ENCODE measurements around the gene LAMA4.
A peak's percentile ranks its signal among the peaks of the same experiment; 100 is the strongest.

LAMA4 gene, protein sequence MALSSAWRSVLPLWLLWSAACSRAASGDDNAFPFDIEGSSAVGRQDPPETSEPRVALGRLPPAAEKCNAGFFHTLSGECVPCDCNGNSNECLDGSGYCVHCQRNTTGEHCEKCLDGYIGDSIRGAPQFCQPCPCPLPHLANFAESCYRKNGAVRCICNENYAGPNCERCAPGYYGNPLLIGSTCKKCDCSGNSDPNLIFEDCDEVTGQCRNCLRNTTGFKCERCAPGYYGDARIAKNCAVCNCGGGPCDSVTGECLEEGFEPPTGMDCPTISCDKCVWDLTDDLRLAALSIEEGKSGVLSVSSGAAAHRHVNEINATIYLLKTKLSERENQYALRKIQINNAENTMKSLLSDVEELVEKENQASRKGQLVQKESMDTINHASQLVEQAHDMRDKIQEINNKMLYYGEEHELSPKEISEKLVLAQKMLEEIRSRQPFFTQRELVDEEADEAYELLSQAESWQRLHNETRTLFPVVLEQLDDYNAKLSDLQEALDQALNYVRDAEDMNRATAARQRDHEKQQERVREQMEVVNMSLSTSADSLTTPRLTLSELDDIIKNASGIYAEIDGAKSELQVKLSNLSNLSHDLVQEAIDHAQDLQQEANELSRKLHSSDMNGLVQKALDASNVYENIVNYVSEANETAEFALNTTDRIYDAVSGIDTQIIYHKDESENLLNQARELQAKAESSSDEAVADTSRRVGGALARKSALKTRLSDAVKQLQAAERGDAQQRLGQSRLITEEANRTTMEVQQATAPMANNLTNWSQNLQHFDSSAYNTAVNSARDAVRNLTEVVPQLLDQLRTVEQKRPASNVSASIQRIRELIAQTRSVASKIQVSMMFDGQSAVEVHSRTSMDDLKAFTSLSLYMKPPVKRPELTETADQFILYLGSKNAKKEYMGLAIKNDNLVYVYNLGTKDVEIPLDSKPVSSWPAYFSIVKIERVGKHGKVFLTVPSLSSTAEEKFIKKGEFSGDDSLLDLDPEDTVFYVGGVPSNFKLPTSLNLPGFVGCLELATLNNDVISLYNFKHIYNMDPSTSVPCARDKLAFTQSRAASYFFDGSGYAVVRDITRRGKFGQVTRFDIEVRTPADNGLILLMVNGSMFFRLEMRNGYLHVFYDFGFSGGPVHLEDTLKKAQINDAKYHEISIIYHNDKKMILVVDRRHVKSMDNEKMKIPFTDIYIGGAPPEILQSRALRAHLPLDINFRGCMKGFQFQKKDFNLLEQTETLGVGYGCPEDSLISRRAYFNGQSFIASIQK (N-terminal part only)

DNA sequence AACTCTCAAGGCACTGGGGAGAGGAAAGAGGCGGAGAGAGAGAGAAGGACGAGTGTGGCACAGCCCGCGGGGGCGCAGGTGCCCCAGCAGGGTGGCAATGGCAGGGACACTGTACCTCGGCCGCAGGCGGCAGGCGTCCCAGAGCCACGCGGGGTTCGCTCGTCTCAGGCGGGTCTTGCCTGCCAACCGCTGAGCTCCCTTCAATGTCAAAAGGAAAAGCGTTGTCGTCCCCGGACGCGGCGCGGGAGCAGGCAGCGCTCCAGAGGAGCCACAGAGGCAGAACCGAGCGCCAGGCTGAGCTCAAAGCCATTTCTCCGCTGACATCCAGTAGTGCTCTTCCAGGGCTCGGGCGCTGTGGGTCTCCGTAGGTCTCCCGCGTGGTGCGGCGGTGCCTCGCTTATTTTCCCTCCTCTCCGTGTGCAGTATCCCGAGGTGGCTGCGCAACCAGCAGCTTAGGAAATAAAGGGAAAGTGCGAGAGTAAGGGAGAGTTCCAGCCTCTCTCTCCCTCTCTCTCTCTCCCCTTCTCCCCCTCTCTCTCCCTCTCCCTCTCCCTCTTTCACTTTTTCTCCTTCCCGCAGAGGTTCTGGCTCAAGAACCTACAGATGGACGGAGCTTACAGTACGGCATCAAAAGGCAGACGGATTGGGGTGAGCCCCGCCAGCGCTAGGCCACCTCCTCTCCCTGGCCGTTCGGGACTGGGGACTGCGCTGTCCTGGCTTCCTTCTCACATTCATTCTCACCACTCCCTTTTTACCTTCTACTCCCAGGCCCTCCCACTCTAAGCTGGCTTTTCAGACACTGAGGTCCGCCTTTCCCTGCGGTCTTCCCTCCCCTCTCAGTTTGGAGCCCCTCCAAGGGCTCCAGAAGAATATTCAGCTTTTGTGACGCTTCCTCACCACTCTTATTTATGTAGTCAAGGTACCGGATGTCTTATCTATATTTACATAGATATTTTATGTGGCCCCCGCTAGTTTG lies at the start of gene LAMA4:
LAMA4 (minus strand) TSS at position 727 of the 976 bp plus-strand sequence; CDS start at position 310, 417 bp downstream.
- DNase-seq (ENCODE audit: low read depth in 2 of 2) = no peak

DNA sequence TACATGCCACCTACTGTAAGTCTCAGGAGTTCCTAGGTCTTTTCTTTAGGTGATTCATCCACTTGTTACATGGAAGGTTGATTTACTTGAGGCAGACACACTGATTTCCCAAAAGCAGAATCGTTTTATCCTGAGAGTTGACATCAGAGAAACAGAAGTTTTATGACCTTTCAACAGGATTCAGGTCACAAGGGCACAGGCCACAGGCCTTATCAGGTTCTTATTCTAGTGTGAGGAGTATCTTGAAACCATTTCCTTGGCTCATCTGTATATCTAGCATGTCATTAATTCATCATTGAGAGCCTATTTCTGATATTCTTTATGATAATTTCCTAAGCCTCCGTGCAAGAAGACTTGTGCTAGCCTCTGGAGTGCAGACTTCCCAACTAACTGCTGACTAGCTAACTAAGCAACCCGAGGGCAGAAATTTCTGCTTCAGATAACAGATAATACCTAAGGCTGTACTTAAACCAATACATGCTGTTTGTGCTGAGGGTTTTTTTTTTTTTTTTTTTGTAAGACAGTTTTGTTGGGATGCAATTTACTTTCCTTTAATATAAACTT lies 47.9 kb upstream of the LAMA4 start:
- no peak for DNase-seq (ENCODE audit: low read depth in 2 of 2)

DNA sequence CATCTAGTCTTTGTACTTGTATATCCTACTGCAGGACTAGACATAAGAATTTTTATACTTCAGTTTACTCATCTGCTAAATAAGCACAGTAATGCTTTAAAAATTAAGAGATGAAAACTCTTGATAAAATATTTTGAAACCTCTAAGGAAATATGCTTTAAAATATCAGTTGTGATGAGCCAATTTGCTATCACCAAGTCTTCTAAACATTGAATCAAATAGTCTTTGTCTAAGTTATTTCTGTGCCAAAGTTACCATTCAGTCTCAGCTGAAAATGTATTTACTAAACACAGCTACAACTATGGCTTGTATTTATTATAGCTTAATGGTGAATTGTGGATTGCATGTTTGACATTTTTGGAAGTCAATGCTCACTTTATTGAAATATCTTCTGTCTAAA lies 46.5 kb upstream of the LAMA4 start:
- no peak for DNase-seq (ENCODE audit: low read depth in 2 of 2)

DNA sequence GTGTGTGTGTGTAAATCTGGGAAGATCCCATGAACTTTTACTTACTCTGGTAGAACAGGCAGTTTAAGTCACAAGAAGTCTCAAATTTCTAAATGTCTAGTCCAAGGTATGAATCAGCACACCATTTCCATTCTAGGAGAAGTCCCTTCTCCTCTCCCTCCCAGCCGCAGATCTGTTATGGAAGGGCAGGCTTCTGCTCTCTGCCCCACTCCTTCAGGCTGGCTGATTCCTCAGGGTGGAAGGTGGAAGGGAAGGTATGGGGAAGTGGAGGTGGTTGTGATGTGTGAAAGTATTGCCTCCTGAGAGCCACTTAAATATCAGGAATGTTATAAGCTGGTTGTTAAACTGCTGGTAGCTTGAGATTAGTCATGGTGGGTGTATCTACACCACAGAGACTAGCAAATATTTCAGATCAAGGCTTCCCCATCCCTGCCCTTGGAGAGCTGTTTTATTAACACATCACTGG lies 44.5 kb upstream of the LAMA4 start:
- DNase-seq (ENCODE audit: low read depth in 2 of 2) = no peak

DNA sequence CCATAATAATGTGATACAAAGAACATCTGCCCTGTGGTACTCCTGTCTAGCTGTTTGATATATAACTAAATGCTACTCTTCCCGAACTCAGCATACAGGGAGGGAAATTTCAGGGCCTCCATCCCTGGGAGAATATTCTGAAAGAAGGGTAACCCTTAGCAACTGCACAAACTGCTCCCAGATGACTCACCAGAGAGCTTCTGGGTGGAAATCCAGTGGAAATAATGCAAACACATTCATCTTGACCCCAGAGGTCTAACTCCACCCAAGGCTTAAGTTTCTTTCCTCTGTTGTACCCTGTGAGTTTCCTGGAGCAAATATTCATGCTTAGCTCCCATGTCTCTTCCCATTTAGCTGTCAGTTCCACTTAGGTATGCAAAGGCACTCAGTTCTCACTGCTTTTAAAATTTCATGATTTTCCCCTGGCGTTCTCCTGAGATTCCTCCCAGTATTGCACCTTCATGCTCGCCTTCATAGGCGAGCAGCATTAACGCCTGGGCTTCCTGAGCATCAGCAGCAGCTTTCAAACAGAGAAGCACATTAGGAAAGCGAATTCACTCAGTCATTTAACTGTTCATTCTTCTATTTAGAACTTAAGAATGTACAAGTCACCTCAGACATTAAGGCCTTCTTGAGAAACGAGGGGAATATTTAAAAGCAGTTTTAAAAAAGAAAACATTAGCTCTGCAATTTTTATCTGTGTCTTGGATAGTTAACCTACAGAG lies 43.8 kb upstream of the LAMA4 start:
- no peak for DNase-seq (ENCODE audit: low read depth in 2 of 2)

DNA sequence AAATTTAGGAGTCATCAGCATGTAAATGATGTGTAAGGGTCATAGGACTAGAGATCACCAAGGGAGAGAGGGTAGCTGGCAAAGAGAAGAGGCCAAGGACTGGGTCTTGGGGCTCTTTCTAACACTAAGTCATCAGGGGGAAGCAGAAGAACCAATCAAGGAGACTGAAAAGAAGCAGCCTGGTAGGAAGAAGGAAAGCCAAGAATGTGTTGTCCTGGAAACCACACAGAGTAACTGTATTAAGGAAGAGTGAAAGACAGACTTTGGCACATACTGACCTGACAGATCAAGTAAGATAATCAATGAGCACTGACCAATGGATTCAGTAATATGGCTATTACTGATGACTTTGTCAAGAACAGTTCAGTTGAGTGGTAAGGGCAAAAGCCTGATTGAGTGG lies 42.3 kb upstream of the LAMA4 start:
- DNase-seq (ENCODE audit: low read depth in 2 of 2) = no peak

DNA sequence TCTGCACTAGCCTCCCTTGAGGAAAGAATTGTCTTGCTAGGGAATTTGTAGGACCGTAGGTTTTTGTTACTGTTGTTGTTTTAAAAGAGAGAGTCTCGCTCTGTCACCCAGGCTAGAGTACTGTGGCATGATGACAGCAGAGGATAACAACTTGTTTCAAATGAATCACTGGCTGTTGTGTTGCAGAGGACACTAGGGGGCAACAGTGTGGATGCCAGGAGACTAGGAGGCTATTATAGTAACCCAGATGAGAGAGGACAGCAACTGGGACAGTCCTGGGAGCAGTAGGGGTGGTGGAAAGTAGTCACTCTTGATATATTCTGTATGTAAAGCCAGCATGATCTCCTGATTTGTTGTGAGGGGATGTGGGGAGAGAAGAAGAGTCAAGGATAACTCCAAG lies 41.8 kb upstream of the LAMA4 start:
- DNase-seq (ENCODE audit: low read depth in 2 of 2) = no peak

DNA sequence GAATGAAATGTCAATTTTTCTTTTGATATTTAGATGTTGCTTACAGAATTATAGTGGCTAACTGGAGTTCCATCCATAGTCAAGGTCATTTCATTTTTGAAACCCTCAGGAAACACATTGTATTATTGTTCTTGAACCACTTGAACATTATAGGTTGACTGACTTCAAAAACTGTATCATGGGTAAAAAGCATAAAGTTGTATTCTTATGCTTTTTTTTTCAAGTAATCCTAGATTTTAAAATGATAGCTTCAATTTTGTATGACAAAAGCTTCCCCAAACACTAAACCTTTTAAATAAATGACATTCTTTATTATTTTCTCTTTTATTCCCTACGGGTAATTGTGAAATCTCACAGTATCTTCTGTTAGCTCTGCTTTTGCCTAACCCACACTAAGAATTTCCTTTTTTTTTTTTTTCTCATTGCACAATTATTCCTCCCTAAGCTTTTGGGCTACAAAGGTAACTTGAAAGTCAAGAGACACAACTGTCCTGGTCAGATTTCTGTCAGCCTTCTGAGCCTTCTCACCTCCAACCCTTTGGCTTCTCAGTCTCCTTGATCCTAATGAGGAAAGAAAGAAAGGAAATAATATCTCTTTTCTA lies 36.9 kb upstream of the LAMA4 start:
- no peak for DNase-seq (ENCODE audit: low read depth in 2 of 2)

DNA sequence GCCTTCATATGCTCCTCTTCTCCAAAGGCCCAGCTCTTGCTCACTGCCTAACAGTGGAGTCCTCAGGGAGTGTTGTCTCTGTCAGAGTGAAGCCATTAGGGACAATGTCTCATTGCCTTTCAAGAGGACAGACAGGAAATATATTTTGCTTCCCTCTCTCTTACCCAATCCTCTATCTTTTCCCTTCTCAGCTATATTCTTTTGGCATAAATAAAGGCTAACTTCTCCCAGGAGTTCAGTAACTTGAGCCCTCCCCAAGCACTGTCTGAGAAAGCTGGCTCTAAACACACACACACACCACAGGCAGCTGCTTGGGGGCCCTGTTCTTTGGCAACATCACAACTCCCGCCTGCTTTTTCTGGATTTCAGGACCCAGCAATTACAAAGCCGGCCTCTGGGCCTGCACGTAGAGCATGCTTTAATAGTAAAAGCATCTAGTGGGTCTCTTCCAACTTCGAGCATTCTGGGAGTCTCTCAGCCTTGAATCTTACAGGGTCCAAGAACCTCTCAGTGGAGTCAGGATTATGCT lies 34.7 kb upstream of the LAMA4 start:
- DNase-seq (ENCODE audit: low read depth in 2 of 2) = no peak

DNA sequence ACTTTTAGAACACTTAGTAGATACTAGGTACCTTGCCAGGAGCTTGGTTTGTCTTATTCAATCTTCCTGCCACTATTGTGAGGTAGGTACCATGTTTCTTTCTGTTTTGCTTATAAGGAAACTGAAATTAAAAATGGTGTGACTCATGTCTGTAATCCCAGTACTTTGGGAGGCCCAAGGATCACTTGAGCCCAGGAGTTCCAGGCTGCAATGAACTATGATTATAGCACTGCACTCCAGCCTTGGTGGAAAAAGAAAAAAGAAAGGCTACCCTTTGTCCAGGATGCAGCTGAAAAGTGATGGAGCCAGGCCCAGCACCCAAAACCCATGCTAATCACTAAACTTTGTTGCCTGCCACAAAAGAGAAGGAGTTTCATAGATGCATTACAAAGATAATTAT lies 34.1 kb upstream of the LAMA4 start:
- DNase-seq (ENCODE audit: low read depth in 2 of 2) = no peak

DNA sequence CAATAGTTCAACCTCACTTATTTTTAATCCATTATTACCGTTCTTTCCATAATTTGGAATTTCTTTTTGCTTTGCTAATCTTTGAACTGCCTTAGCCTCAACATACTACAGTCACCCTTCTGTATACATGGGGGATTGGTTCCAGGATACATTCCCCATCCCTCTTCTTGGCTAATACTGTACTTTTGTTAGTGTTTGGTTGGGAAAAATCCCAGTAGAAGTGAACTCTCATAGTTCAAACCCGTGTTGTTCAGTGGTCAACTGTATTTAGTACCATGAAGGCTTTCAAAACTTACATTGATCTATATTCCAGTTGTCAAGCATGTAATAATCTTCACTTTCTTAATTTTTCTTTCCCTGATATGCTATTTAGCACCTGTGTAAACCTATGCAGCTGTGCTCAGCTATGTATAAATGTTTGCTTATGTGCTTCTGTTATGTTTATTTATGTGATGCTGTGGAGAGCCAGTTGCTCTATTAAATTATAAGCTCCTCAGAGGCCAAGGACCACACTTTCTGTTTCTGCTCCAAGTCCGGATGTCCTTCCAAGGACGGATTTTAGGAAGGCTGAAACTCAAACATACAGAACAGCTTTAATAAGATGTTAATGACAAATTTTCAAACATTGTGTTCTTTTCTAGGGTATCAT lies 33.3 kb upstream of the LAMA4 start:
- DNase-seq (ENCODE audit: low read depth in 2 of 2) = no peak

DNA sequence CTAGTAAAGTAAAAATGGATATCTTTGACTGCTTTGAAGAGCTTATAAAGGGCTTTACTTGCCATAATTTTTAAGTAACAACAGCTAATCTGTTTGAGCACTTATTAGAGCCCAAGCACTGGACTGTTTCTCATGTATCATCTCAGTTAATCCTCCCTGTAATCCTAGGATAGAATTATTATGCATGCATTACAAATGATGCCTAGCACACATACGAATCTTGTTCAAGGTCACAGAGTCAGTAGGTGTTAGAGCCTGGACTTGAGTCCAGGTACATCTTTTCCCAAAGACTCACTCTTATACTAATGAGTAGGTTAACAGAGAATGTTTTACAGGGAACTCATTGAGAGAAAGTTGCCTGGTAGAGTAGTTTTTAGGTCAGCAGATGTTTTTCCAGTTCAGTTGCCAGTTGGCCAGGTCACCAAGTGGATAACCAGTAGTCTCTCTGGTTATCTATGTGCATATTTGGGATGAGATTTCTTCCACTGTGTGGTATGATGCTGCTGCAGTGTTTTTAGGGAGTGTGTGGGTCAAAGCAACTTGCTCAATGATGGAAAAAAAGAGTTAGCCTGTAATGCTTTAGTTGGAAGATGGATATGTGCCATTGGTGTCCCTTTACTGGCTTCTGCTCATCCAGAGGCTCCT lies 32.3 kb upstream of the LAMA4 start:
- no peak for DNase-seq (ENCODE audit: low read depth in 2 of 2)

DNA sequence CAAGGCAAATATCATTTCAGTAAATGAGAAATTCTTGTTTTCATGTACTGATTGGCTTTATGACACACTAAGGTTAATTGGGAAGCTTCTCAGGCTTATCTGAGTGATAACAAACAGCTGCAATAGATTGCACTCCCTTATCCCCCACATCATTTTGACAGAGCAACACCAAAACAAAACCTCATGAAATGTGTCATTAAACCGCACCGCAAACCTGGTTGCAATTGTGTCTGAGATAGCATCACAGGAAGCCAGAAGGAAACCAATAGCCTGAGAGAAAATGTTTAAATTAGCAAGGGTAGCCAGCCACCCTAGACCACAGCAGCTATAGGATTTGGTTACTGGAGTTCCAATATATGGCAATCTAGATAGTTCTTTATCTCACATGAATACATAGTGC lies 31.6 kb upstream of the LAMA4 start:
- DNase-seq (ENCODE audit: low read depth in 2 of 2) = peak; percentile 1 to 7

DNA sequence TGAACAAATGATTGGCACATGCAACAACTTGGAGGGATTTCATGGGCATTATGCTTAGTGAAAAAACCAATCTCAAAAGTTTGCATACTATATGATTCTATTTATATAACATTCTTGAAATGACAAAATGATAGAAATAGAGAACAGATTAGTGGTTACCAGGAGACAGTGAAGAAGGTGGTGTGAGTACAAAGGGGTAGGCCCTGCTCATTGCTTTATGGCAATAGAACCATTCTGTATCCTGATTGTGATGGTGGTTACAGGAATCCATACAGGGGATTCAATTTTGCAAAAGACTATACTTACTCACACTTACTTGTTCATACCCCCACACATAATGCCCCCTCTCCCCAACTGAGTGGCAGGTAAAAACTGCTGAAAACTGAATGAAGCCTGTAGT lies 30.2 kb upstream of the LAMA4 start:
- DNase-seq (ENCODE audit: low read depth in 2 of 2) = no peak

DNA sequence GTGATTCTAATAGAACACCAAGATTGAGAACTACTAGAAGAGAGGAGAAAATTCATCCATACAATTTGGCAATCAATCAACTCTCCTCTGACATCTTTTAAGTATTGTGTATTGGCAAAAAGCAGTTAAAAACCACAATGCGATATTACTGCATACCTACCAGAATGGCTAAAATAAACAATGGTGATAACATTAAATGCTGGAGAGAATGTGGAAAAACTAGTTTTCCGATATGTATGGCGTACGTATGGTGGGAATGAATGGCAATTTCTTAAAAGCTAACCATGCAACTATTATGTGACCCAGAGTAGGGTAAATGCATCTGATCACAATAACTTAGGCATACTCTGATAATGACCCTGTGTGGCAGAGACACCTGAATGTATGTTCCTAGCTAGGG lies 29.3 kb upstream of the LAMA4 start:
- no peak for DNase-seq (ENCODE audit: low read depth in 2 of 2)

DNA sequence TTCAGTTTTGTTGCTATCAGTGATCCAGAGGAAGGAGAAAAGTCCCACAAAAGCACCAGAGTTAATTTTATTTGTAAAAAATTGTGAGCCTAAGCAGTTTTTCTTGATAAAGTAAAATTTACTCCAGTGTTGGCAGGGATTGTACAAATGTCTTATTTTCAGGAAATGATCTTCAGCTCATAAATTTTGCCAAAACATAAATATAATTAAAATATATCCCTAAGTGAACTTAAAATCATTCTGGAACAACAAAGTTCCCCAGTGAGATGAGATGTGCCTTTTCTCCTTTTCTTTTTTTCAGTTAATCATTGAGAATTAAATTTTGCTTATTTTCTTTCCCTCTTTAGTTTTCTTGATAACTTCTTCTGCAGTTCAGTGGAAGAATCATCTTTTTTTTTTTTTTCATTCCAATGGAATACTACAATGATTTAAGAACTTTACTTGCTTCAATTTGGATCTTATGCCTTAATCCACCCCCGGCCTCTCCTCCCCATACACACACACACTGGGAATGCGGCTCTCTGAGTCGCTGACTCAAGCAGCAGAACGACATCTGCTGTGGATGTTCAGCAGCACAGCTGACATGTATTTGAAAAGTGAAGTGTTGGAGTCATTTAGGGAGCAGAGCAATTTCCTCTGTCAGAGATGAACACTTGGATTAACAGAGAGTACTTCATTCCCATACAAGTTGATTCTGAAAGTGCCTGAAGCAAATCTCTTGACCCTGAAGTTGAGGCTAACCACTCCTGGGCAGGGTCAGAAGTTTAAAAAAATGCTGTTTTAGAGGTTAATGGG lies 27.7 kb upstream of the LAMA4 start:
- DNase-seq (ENCODE audit: low read depth in 2 of 2) = no peak
